Measurements from ENCODE around the gene RASSF3.
"Not testable (repeated sequence)": the region's sequence is repeated elsewhere in the genome, so short reads cannot be mapped to it uniquely, and the experiment has no call there.

Gene RASSF3

GRCh38 chr12:64634508-64635092, 24.3 kb downstream of the RASSF3 start:
- DNase-seq, result no peak

GRCh38 chr12:64635356-64635998, 25.2 kb downstream of the RASSF3 start:
- DNase-seq, result no peak

GRCh38 chr12:64636856-64637255, 26.6 kb downstream of the RASSF3 start:
- no peak for DNase-seq

- no peak for DNase-seq
These were observed 29.2 kb downstream of the RASSF3 start for GRCh38 chr12:64639466-64639865.

GRCh38 chr12:64646318-64646717, 36.0 kb downstream of the RASSF3 start:
- no peak for DNase-seq

- DNase-seq, result no peak
These were observed 39.2 kb downstream of the RASSF3 start for GRCh38 chr12:64649487-64649886.

- no peak for DNase-seq
These were observed 40.5 kb downstream of the RASSF3 start for GRCh38 chr12:64650762-64651161.

- DNase-seq, result no peak
These were observed 42.1 kb downstream of the RASSF3 start for GRCh38 chr12:64652346-64652745.

- no peak for DNase-seq
These were observed 42.8 kb downstream of the RASSF3 start for GRCh38 chr12:64653123-64653522.

GRCh38 chr12:64653907-64654306, 43.6 kb downstream of the RASSF3 start:
- DNase-seq, result not testable (repeated sequence)

- DNase-seq, result no peak
These were observed 44.8 kb downstream of the RASSF3 start for GRCh38 chr12:64655141-64655540.

GRCh38 chr12:64656429-64656828, 46.1 kb downstream of the RASSF3 start:
- DNase-seq, result no peak

GRCh38 chr12:64658892-64659481, 48.7 kb downstream of the RASSF3 start:
- no peak for DNase-seq

- DNase-seq, result no peak
These were observed 50.1 kb downstream of the RASSF3 start for GRCh38 chr12:64660237-64661018.

GRCh38 chr12:64663015-64663414, 52.7 kb downstream of the RASSF3 start:
- DNase-seq, result no peak

- DNase-seq, result no peak
These were observed 55.2 kb downstream of the RASSF3 start for GRCh38 chr12:64665514-64665913.

- no peak for DNase-seq
These were observed 56.0 kb downstream of the RASSF3 start for GRCh38 chr12:64666054-64666914.

- no peak for DNase-seq
These were observed 57.5 kb downstream of the RASSF3 start for GRCh38 chr12:64667793-64668192.

GRCh38 chr12:64669270-64669842, 59.1 kb downstream of the RASSF3 start:
- peak; percentile 87 for DNase-seq

GRCh38 chr12:64670019-64670418, 59.7 kb downstream of the RASSF3 start:
- DNase-seq, result no peak

GRCh38 chr12:64670919-64671639, 60.8 kb downstream of the RASSF3 start:
- peak; percentile 9 for DNase-seq

- no peak for DNase-seq
These were observed 61.4 kb downstream of the RASSF3 start for GRCh38 chr12:64671681-64672080.
